ENCODE results near the gene PKNOX2. TPM values are rescaled to one million over a fixed set of nuclear protein-coding genes. Genes with fewer than 3 reads are reported as not detected.

PKNOX2 gene
- total RNA-seq, 3 donors from 2014 or later (not counting 1 experiment from before 2014, with no cell fraction given), result not detected

DNA sequence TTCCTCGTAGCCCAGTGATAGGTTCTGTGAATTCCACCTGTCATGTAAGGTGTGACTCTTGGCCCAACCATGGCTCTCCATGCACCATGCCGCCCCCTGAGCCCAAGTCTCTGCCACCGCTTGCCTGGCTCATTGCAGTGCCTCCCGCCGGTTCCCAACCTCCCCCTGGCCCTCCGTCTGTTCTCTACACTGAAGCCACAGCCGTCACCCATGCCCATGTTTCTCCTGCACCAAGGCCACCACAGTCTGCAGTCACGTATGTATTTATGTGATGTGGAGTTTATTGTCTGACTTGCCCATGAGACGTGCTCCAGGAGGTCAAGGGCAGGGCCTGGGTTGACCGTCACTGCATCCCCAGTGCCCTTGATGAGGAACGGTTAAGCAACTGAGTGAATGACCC is 35.9 kb downstream of the PKNOX2 start:
- DNase-seq (no peak), ATAC-seq (no peak)
- H3K36me3 Mint-ChIP-seq, result no peaks in the 10 kb centered on the region
- Histone ChIP-seq H3K9me3 (ENCODE audit: control insufficient read depth, insufficient read depth, low read length) (no peaks in the 10 kb centered on the region), H3K27ac (ENCODE audit: low read length) (no peak overlapping the region), H3K4me3 (ENCODE audit: low read length) (no peak overlapping the region), H3K27me3 (ENCODE audit: control insufficient read depth, insufficient read depth, low read length) (no peaks in the 10 kb centered on the region), H3K4me1 (ENCODE audit: control insufficient read depth, insufficient read depth, low read length) (no peaks in the 10 kb centered on the region), H3K36me3 (ENCODE audit: control insufficient read depth, insufficient read depth, low read length) (no peaks in the 10 kb centered on the region)
- H3K27me3 Mint-ChIP-seq (ENCODE audit: low read depth in 2 of 2), result peaks cover 0 to 15% of the 10 kb centered on the region in 2 donors
- H3K27ac Mint-ChIP-seq, result no peak overlapping the region
- intact Hi-C loops (cut with micrococcal nuclease), result no loop called here
- no peaks in the 10 kb centered on the region for H3K9me3 Mint-ChIP-seq
- WGBS (ENCODE audit: insufficient coverage), result 94% methylated on average over 11 of the region's 11 CpGs
- no peak for TF ChIP-seq CTCF (IDR thresholded peaks at IDR 0.05)
- no peaks in the 10 kb centered on the region for H3K4me1 Mint-ChIP-seq
- H3K4me3 Mint-ChIP-seq, result no peak overlapping the region

- Histone ChIP-seq H3K27me3 (ENCODE audit: control insufficient read depth, insufficient read depth, low read length) (no peaks in the 10 kb centered on the region), H3K4me1 (ENCODE audit: control insufficient read depth, insufficient read depth, low read length) (no peaks in the 10 kb centered on the region), H3K9me3 (ENCODE audit: control insufficient read depth, insufficient read depth, low read length) (no peaks in the 10 kb centered on the region), H3K36me3 (ENCODE audit: control insufficient read depth, insufficient read depth, low read length) (no peaks in the 10 kb centered on the region), H3K27ac (ENCODE audit: low read length) (no peak overlapping the region), H3K4me3 (ENCODE audit: low read length) (no peak overlapping the region)
- Mint-ChIP-seq H3K4me1 (no peaks in the 10 kb centered on the region), H3K27me3 (ENCODE audit: low read depth in 2 of 2) (peaks cover 0 to 17% of the 10 kb centered on the region in 2 donors), H3K27ac (no peak overlapping the region), H3K9me3 (no peaks in the 10 kb centered on the region), H3K36me3 (no peaks in the 10 kb centered on the region), H3K4me3 (no peak overlapping the region)
- ATAC-seq (no peak), DNase-seq (no peak)
- TF ChIP-seq CTCF (IDR thresholded peaks at IDR 0.05), result no peak
- WGBS (ENCODE audit: insufficient coverage), result 76% methylated on average over 10 of the region's 10 CpGs
- intact Hi-C loops (cut with micrococcal nuclease), result no loop called here
Observed at GRCh38 chr11:125201525-125202141, 37.1 kb downstream of the PKNOX2 start.

DNA sequence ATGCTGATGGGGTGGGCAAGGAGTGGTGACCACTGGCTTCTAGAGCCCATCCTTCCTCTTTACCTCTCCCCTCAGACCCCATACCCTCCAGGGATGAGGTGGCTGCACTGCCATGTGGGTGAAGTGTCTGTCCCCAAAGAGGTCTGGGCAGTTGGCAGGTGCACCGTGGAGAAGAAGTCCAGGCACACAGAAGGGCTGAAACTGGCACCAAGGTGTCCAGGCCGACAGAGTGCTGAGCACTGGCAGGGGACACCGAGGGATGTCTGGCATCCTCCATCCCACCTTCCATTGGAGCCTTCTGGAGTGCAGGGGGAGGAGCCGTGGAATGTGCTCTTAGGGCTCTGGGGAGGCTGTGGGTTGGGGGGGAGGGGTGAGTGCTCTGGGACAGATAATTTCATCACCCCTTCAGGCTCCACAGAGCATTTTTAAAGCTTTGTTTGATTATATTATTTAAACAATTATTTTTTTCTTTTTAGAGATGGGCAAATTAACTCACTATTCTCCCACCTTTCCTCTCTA is 37.9 kb downstream of the PKNOX2 start:
- Histone ChIP-seq H3K27me3 (ENCODE audit: control insufficient read depth, insufficient read depth, low read length) (no peaks in the 10 kb centered on the region), H3K9me3 (ENCODE audit: control insufficient read depth, insufficient read depth, low read length) (no peaks in the 10 kb centered on the region), H3K4me3 (ENCODE audit: low read length) (no peak overlapping the region), H3K27ac (ENCODE audit: low read length) (no peak overlapping the region), H3K4me1 (ENCODE audit: control insufficient read depth, insufficient read depth, low read length) (no peaks in the 10 kb centered on the region), H3K36me3 (ENCODE audit: control insufficient read depth, insufficient read depth, low read length) (no peaks in the 10 kb centered on the region)
- ATAC-seq (no peak), DNase-seq (no peak)
- intact Hi-C loops (cut with micrococcal nuclease), result no loop called here
- 75% methylated on average over 3 of the region's 4 CpGs for WGBS (ENCODE audit: insufficient coverage)
- Mint-ChIP-seq H3K4me3 (no peak overlapping the region), H3K27ac (no peak overlapping the region), H3K4me1 (no peaks in the 10 kb centered on the region), H3K36me3 (no peaks in the 10 kb centered on the region), H3K27me3 (ENCODE audit: low read depth in 2 of 2) (peaks cover 0 to 17% of the 10 kb centered on the region in 2 donors), H3K9me3 (no peaks in the 10 kb centered on the region)
- no peak for TF ChIP-seq CTCF (IDR thresholded peaks at IDR 0.05)

DNA sequence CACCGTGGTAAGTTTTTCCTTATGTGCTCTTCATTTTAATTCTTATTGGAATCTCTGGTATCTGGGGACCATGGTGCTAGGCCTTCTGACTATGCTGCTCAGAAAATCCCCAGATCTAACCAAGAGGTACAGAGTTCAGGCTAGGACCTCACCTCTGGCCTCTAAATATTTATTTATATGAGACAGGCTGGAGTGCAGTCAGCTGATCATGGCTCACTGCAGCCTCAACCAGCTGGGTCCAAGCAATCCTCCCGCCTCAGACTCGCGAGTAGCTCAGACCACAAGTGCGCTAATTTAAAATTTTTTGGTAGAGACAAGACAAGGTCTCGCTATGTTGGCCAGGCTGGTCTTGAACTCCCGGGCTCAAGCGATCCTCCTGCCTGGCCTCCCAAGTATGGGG is 38.4 kb downstream of the PKNOX2 start:
- no peaks in the 10 kb centered on the region for H3K9me3 Mint-ChIP-seq
- H3K4me1 ChIP-seq (ENCODE audit: control insufficient read depth, insufficient read depth, low read length), result no peaks in the 10 kb centered on the region
- ATAC-seq, result no peak
- H3K27ac Mint-ChIP-seq, result no peak overlapping the region
- no peaks in the 10 kb centered on the region for H3K4me1 Mint-ChIP-seq
- intact Hi-C loops (cut with micrococcal nuclease), result no loop called here
- WGBS (ENCODE audit: insufficient coverage), result 96% methylated on average over 8 of the region's 8 CpGs
- H3K27ac ChIP-seq (ENCODE audit: low read length), result no peak overlapping the region
- H3K27me3 ChIP-seq (ENCODE audit: control insufficient read depth, insufficient read depth, low read length), result no peaks in the 10 kb centered on the region
- H3K36me3 Mint-ChIP-seq, result no peaks in the 10 kb centered on the region
- H3K9me3 ChIP-seq (ENCODE audit: control insufficient read depth, insufficient read depth, low read length), result no peaks in the 10 kb centered on the region
- no peak overlapping the region for H3K4me3 Mint-ChIP-seq
- no peak for DNase-seq
- no peaks in the 10 kb centered on the region for H3K36me3 ChIP-seq (ENCODE audit: control insufficient read depth, insufficient read depth, low read length)
- TF ChIP-seq CTCF (IDR thresholded peaks at IDR 0.05), result no peak
- H3K4me3 ChIP-seq (ENCODE audit: low read length), result no peak overlapping the region
- H3K27me3 Mint-ChIP-seq (ENCODE audit: low read depth in 2 of 2), result peaks cover 0 to 16% of the 10 kb centered on the region in 2 donors

All from natural killer cell (primary cell).